ENCODE measurements around the gene HSPG2. TPM values are rescaled to one million over a fixed set of nuclear protein-coding genes. Genes with fewer than 3 reads are reported as not detected.

HSPG2 gene
- total and polyA plus RNA-seq, 2 donors (not counting 1 experiment from before 2014, with no cell fraction given): 2.0 to 4.5 TPM

GRCh38 chr1:21891621-21892479 lies 45.3 kb downstream of the HSPG2 start:
- no peaks in the 10 kb centered on the region for H3K9me3 ChIP-seq (ENCODE audit: control extremely low read depth in 1 of 3, control insufficient read depth in 2 of 3, insufficient read depth in 1 of 3, low read length in 2 of 3)
- Mint-ChIP-seq H3K9me3 (ENCODE audit: insufficient read depth) (no peaks in the 10 kb centered on the region), H3K27me3 (no peaks in the 10 kb centered on the region), H3K27ac (no peak overlapping the region), H3K4me3 (no peak overlapping the region), H3K4me1 (no peaks in the 10 kb centered on the region)
- no peak overlapping the region for H3K4me3 ChIP-seq (ENCODE audit: control extremely low read depth in 1 of 5, extremely low read depth in 1 of 5, insufficient read depth in 1 of 5, low read depth in 2 of 5, low read length in 4 of 5)
- no peak overlapping the region for H3K4me2 ChIP-seq (replicated peaks; ENCODE audit: low read depth, low read length, poor library complexity, severe bottlenecking)
- H3K79me2 ChIP-seq (ENCODE audit: control insufficient read depth, insufficient read depth, low read length): no peaks in the 10 kb centered on the region
- intact Hi-C loops (cut with micrococcal nuclease): no loop called here
- CTCF ChIA-PET: no interaction called here
- no peaks in the 10 kb centered on the region for H3K4me1 ChIP-seq (ENCODE audit: control insufficient read depth in 2 of 2, insufficient read depth in 2 of 2, low read length in 2 of 2)
- 90% methylated on average over 16 of the region's 20 CpGs for WGBS (ENCODE audit: insufficient coverage)
- H3K36me3 ChIP-seq (replicated peaks in 1 of 2; ENCODE audit: control extremely low read depth in 1 of 2, control insufficient read depth in 1 of 2, extremely low read depth in 1 of 2, insufficient read depth in 2 of 2, low read length in 1 of 2): no peaks in the 10 kb centered on the region
- POLR2A ChIA-PET: no interaction called here
- H4K20me1 ChIP-seq (ENCODE audit: control insufficient read depth, insufficient read depth, low read length, poor library complexity, severe bottlenecking): no peaks in the 10 kb centered on the region
- H3K27me3 ChIP-seq (replicated peaks in 1 of 4; ENCODE audit: control extremely low read depth in 1 of 4, control insufficient read depth in 3 of 4, insufficient read depth in 4 of 4, low read length in 3 of 4): no peaks in the 10 kb centered on the region
- H2AFZ ChIP-seq (ENCODE audit: insufficient read depth, low read depth, low read length, poor library complexity, severe bottlenecking): no peak overlapping the region
- TF ChIP-seq EZH2 (IDR thresholded peaks at IDR 0.05; ENCODE audit: borderline replicate concordance, insufficient read depth, low read depth, low read length, poor library complexity, severe bottlenecking): no peak
- TF ChIP-seq, protein P1, sequence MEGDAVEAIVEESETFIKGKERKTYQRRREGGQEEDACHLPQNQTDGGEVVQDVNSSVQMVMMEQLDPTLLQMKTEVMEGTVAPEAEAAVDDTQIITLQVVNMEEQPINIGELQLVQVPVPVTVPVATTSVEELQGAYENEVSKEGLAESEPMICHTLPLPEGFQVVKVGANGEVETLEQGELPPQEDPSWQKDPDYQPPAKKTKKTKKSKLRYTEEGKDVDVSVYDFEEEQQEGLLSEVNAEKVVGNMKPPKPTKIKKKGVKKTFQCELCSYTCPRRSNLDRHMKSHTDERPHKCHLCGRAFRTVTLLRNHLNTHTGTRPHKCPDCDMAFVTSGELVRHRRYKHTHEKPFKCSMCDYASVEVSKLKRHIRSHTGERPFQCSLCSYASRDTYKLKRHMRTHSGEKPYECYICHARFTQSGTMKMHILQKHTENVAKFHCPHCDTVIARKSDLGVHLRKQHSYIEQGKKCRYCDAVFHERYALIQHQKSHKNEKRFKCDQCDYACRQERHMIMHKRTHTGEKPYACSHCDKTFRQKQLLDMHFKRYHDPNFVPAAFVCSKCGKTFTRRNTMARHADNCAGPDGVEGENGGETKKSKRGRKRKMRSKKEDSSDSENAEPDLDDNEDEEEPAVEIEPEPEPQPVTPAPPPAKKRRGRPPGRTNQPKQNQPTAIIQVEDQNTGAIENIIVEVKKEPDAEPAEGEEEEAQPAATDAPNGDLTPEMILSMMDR (IDR thresholded peaks at IDR 0.05): no peak
- no peak overlapping the region for H3K27ac ChIP-seq (ENCODE audit: low read length in 2 of 2)
- H3K9ac ChIP-seq (ENCODE audit: low read length): no peak overlapping the region
- no peak for DNase-seq
- no peak for ATAC-seq (ENCODE audit: low read depth)

DNA sequence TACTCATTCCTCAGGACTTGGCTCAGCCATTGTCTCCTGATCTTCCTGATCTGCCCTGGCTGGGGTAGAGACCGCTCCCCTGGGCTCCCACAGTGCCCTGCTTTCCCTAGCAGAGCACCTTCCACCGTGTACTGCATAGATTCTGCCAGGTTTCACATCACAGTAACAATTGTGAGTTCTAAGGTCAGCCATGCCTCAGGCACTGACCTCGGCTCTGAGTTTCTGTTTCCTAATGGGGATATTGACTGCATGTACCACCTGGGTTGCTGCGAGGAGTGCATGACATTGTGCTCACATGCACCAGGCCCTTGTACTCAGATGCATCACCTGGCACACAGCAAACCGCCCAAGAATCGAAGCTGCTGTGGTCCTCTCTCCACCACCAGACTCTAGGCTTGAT lies 46.0 kb downstream of the HSPG2 start:
- Mint-ChIP-seq H3K9me3 (ENCODE audit: insufficient read depth) (no peaks in the 10 kb centered on the region), H3K4me3 (no peak overlapping the region), H3K27ac (no peak overlapping the region), H3K4me1 (no peaks in the 10 kb centered on the region), H3K27me3 (no peaks in the 10 kb centered on the region)
- Histone ChIP-seq H4K20me1 (ENCODE audit: control insufficient read depth, insufficient read depth, low read length, poor library complexity, severe bottlenecking) (no peaks in the 10 kb centered on the region), H3K4me1 (ENCODE audit: control insufficient read depth in 2 of 2, insufficient read depth in 2 of 2, low read length in 2 of 2) (no peaks in the 10 kb centered on the region), H3K27ac (ENCODE audit: low read length in 2 of 2) (no peak overlapping the region), H3K79me2 (ENCODE audit: control insufficient read depth, insufficient read depth, low read length) (no peaks in the 10 kb centered on the region), H3K4me3 (ENCODE audit: control extremely low read depth in 1 of 5, extremely low read depth in 1 of 5, insufficient read depth in 1 of 5, low read depth in 2 of 5, low read length in 4 of 5) (no peak overlapping the region), H3K4me2 (replicated peaks; ENCODE audit: low read depth, low read length, poor library complexity, severe bottlenecking) (no peak overlapping the region), H3K36me3 (replicated peaks in 1 of 2; ENCODE audit: control extremely low read depth in 1 of 2, control insufficient read depth in 1 of 2, extremely low read depth in 1 of 2, insufficient read depth in 2 of 2, low read length in 1 of 2) (no peaks in the 10 kb centered on the region), H2AFZ (ENCODE audit: insufficient read depth, low read depth, low read length, poor library complexity, severe bottlenecking) (no peak overlapping the region), H3K9me3 (ENCODE audit: control extremely low read depth in 1 of 3, control insufficient read depth in 2 of 3, insufficient read depth in 1 of 3, low read length in 2 of 3) (no peaks in the 10 kb centered on the region), H3K9ac (ENCODE audit: low read length) (no peak overlapping the region), H3K27me3 (replicated peaks in 1 of 4; ENCODE audit: control extremely low read depth in 1 of 4, control insufficient read depth in 3 of 4, insufficient read depth in 4 of 4, low read length in 3 of 4) (no peaks in the 10 kb centered on the region)
- DNase-seq: no peak
- CTCF ChIA-PET: no interaction called here
- ATAC-seq (ENCODE audit: low read depth): no peak
- intact Hi-C loops (cut with micrococcal nuclease): no loop called here
- TF ChIP-seq, protein P1 (IDR thresholded peaks at IDR 0.05): no peak
- no peak for TF ChIP-seq EZH2 (IDR thresholded peaks at IDR 0.05; ENCODE audit: borderline replicate concordance, insufficient read depth, low read depth, low read length, poor library complexity, severe bottlenecking)
- POLR2A ChIA-PET: no interaction called here
- WGBS (ENCODE audit: insufficient coverage): 73% methylated on average over 3 of the region's 6 CpGs

Measured in B cell (primary cell).